Cortex of kidney (tissue), 1 donor: ENCODE results near the gene RAPH1.
"Not testable (repeated sequence)": the region's sequence is repeated elsewhere in the genome, so short reads cannot be mapped to it uniquely, and the experiment has no call there.

Experiments
- DNase-seq: peaks from one replicate; lab custom pipeline; 2025; lab: John Stamatoyannopoulos, UW

Gene RAPH1

GRCh38 chr2:203431391-203432185 is 103.5 kb downstream of the RAPH1 start:
- DNase-seq: no peak

GRCh38 chr2:203429643-203430042 is 105.5 kb downstream of the RAPH1 start:
- not testable (repeated sequence) for DNase-seq

- no peak for DNase-seq
These were observed 108.0 kb downstream of the RAPH1 start for GRCh38 chr2:203427061-203427460.

- DNase-seq: no peak
These were observed 116.8 kb downstream of the RAPH1 start for GRCh38 chr2:203418271-203418670.

GRCh38 chr2:203413796-203414195 is 121.3 kb downstream of the RAPH1 start:
- DNase-seq: no peak

- DNase-seq: no peak
These were observed 122.4 kb downstream of the RAPH1 start for GRCh38 chr2:203412546-203413331.

GRCh38 chr2:203407496-203407895 is 127.6 kb downstream of the RAPH1 start:
- DNase-seq: no peak

GRCh38 chr2:203404996-203405395 is 130.1 kb downstream of the RAPH1 start:
- DNase-seq: no peak

- no peak for DNase-seq
These were observed 134.1 kb downstream of the RAPH1 start for GRCh38 chr2:203400805-203401585.

GRCh38 chr2:203399031-203399430 is 136.1 kb downstream of the RAPH1 start:
- DNase-seq: no peak

- no peak for DNase-seq
These were observed 138.4 kb downstream of the RAPH1 start for GRCh38 chr2:203396667-203397066.

GRCh38 chr2:203395858-203396257 is 139.2 kb downstream of the RAPH1 start:
- no peak for DNase-seq

GRCh38 chr2:203394519-203395227 is 140.4 kb downstream of the RAPH1 start:
- DNase-seq: no peak

GRCh38 chr2:203388153-203388552 is 146.9 kb downstream of the RAPH1 start:
- not testable (repeated sequence) for DNase-seq

- no peak for DNase-seq
These were observed 152.1 kb downstream of the RAPH1 start for GRCh38 chr2:203383038-203383437.

- no peak for DNase-seq
These were observed 155.9 kb downstream of the RAPH1 start for GRCh38 chr2:203379156-203379555.

GRCh38 chr2:203376173-203376572 is 158.9 kb downstream of the RAPH1 start:
- DNase-seq: no peak

GRCh38 chr2:203372706-203373105 is 162.4 kb downstream of the RAPH1 start:
- DNase-seq: not testable (repeated sequence)

- no peak for DNase-seq
These were observed 168.2 kb downstream of the RAPH1 start for GRCh38 chr2:203366639-203367466.

- DNase-seq: no peak
These were observed 173.2 kb downstream of the RAPH1 start for GRCh38 chr2:203361922-203362321.

- DNase-seq: no peak
These were observed 173.6 kb downstream of the RAPH1 start for GRCh38 chr2:203361495-203361894.
